GM23338 (cell line): Measurements from ENCODE around the gene MYOF.

Source experiments
- CREB1 ChIP-seq: fragments of 250-450 bp; sonication (Bioruptor Pico); IDR thresholded peaks from 2 replicates; pipeline ENCODE4 v1.5.0; 2020; ENCODE audit warnings: low read depth, mild to moderate bottlenecking, moderate library complexity
- CTCF ChIP-seq, 2 experiments: fragments of 200-600 bp in 1 of 2; sonication (generic) in 1 of 2; conservative IDR thresholded peaks; 2 replicates each; pipeline versions ENCODE4 v1.5.1 to v1.6.1; 2016 to 2017; ENCODE audit warnings: antibody characterized with exemption in 2 of 2, low read depth in 2 of 2, mild to moderate bottlenecking in 2 of 2, moderate library complexity in 1 of 2
- ETS1 ChIP-seq: IDR thresholded peaks from 2 replicates; pipeline ENCODE4 v1.6.1; 2016; ENCODE audit warnings: antibody characterized with exemption
- EZH2 ChIP-seq: fragments of 200-600 bp; sonication (generic); IDR thresholded peaks from one replicate; pipeline ENCODE4 v1.8.0; 2017; ENCODE audit warnings: antibody characterized with exemption, mild to moderate bottlenecking, low read depth; ENCODE audit not compliant: unreplicated experiment
- EZH2phosphoT487 ChIP-seq: fragments of 200-600 bp; sonication (generic); IDR thresholded peaks from one replicate; pipeline ENCODE4 v1.8.1; 2018; ENCODE audit warnings: antibody characterized with exemption; ENCODE audit not compliant: unreplicated experiment
- JUNB ChIP-seq: IDR thresholded peaks from one replicate; pipeline ENCODE4 v1.6.1; 2016; ENCODE audit warnings: antibody characterized with exemption; ENCODE audit not compliant: unreplicated experiment
- NANOG ChIP-seq: IDR thresholded peaks from 2 replicates; pipeline ENCODE4 v1.6.1; 2016; ENCODE audit warnings: antibody characterized with exemption, borderline replicate concordance
- POLR2AphosphoS5 ChIP-seq: IDR thresholded peaks from 2 replicates; pipeline ENCODE4 v1.6.1; 2016; ENCODE audit warnings: antibody characterized with exemption, low read depth
- REST ChIP-seq: IDR thresholded peaks from one replicate; pipeline ENCODE4 v1.6.1; 2018; ENCODE audit warnings: antibody characterized with exemption; ENCODE audit not compliant: unreplicated experiment
- STAT1 ChIP-seq: IDR thresholded peaks from one replicate; pipeline ENCODE4 v1.6.1; 2016; ENCODE audit warnings: antibody characterized with exemption; ENCODE audit not compliant: unreplicated experiment
- ZNF114 ChIP-seq: fragments of 250-450 bp; sonication (Bioruptor Pico); IDR thresholded peaks from 2 replicates; pipeline ENCODE4 v1.5.0; 2020; ENCODE audit warnings: mild to moderate bottlenecking, moderate library complexity

GRCh38 chr10:93462371-93462770, 19.8 kb downstream of the MYOF start:
- TF ChIP-seq CTCF (conservative IDR thresholded peaks at IDR 0.05; ENCODE audit: low read depth in 2 of 2) (no peak), REST (no peak), JUNB (no peak), ETS1 (no peak), EZH2phosphoT487 (no peak), POLR2AphosphoS5 (no peak), EZH2 (no peak), ZNF114 (CRISPR knock-in tag) (no peak), CREB1 (no peak), STAT1 (no peak), NANOG (no peak)
